ENCODE data around the gene ATXN10. TPM values are rescaled to one million over a fixed set of nuclear protein-coding genes. Genes with fewer than 3 reads are reported as not detected.

Gene ATXN10
- total and polyA plus RNA-seq, 2 experiments from 2014 or later, result 99.0 to 163 TPM

DNA sequence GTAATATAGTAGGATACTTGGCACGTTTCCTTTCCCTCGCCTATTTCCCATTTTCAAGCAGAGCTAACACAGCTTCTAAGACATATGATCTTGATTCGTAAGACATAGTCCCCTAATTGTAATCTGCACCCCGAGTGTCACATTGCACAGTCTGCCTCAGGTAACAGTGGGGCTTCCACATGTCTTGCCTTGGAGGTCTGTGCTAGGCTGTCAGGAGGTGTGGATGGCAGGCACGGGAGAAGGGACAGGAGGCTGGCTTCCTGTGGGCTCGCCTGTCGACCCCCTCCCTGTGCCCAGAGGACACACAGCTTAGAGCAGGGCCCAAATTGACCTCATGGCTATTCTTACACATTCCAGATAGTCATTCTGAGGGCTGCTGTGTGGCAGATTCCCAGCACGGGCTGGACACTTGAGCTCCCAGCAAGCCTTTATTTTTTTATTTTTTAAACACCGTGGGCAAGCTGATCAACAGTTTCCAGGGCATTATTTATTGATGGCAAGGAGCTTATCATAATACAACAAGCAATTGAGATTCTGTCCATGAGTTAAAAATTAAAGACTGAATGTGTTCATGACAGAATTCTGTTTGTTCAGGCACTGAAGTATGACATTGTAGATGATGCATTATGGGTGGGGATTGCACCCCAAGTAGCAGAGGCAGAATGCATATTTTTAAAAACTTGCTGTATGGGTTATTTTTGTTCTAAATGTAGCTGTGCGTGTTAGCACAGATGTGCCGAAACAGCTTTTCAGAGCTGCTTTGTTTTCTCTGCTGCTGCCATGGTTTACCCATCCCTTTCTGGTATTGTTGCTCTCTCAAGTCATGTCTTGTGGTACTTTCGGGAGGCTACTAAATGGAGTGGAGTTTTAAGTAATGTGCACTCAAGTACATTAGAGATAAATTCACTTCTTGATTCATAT, 113.0 kb downstream of the ATXN10 start:
- peak; percentile 36; the same call in 2 of the 3 replicates for ATAC-seq
- H2AFZ ChIP-seq, result no peak overlapping the region
- H3K36me3 Mint-ChIP-seq (ENCODE audit: low read depth), result no peaks in the 10 kb centered on the region
- 0 out of 2 replicates have a peak, but pooled peaks cover 4% of the 10 kb centered on the region for H3K4me1 ChIP-seq (ENCODE audit: insufficient read depth)
- TF ChIP-seq EZH2 (IDR thresholded peaks at IDR 0.05; ENCODE audit: low read depth, unreplicated experiment), result no peak
- no peak for TF ChIP-seq JUNB (IDR thresholded peaks at IDR 0.05; ENCODE audit: unreplicated experiment)
- TF ChIP-seq STAT1 (IDR thresholded peaks at IDR 0.05; ENCODE audit: unreplicated experiment), result no peak
- no peak for TF ChIP-seq NANOG (IDR thresholded peaks at IDR 0.05; ENCODE audit: borderline replicate concordance)
- TF ChIP-seq, protein P1, sequence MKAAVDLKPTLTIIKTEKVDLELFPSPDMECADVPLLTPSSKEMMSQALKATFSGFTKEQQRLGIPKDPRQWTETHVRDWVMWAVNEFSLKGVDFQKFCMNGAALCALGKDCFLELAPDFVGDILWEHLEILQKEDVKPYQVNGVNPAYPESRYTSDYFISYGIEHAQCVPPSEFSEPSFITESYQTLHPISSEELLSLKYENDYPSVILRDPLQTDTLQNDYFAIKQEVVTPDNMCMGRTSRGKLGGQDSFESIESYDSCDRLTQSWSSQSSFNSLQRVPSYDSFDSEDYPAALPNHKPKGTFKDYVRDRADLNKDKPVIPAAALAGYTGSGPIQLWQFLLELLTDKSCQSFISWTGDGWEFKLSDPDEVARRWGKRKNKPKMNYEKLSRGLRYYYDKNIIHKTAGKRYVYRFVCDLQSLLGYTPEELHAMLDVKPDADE (IDR thresholded peaks at IDR 0.05), result no peak
- TF ChIP-seq, protein P2, sequence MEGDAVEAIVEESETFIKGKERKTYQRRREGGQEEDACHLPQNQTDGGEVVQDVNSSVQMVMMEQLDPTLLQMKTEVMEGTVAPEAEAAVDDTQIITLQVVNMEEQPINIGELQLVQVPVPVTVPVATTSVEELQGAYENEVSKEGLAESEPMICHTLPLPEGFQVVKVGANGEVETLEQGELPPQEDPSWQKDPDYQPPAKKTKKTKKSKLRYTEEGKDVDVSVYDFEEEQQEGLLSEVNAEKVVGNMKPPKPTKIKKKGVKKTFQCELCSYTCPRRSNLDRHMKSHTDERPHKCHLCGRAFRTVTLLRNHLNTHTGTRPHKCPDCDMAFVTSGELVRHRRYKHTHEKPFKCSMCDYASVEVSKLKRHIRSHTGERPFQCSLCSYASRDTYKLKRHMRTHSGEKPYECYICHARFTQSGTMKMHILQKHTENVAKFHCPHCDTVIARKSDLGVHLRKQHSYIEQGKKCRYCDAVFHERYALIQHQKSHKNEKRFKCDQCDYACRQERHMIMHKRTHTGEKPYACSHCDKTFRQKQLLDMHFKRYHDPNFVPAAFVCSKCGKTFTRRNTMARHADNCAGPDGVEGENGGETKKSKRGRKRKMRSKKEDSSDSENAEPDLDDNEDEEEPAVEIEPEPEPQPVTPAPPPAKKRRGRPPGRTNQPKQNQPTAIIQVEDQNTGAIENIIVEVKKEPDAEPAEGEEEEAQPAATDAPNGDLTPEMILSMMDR (conservative IDR thresholded peaks at IDR 0.05; ENCODE audit: low read depth in 2 of 2), result no peak
- no peak for TF ChIP-seq POLR2AphosphoS5 (IDR thresholded peaks at IDR 0.05; ENCODE audit: low read depth)
- no peak for TF ChIP-seq ZNF331 (CRISPR knock-in tag; IDR thresholded peaks at IDR 0.05; ENCODE audit: low read depth)
- TF ChIP-seq EZH2phosphoT487 (IDR thresholded peaks at IDR 0.05; ENCODE audit: unreplicated experiment), result no peak
- no peak for TF ChIP-seq CREB1 (CRISPR knock-in tag; IDR thresholded peaks at IDR 0.05; ENCODE audit: low read depth)
- no peak for TF ChIP-seq ZNF114 (CRISPR knock-in tag; IDR thresholded peaks at IDR 0.05)
- TF ChIP-seq, protein P3, sequence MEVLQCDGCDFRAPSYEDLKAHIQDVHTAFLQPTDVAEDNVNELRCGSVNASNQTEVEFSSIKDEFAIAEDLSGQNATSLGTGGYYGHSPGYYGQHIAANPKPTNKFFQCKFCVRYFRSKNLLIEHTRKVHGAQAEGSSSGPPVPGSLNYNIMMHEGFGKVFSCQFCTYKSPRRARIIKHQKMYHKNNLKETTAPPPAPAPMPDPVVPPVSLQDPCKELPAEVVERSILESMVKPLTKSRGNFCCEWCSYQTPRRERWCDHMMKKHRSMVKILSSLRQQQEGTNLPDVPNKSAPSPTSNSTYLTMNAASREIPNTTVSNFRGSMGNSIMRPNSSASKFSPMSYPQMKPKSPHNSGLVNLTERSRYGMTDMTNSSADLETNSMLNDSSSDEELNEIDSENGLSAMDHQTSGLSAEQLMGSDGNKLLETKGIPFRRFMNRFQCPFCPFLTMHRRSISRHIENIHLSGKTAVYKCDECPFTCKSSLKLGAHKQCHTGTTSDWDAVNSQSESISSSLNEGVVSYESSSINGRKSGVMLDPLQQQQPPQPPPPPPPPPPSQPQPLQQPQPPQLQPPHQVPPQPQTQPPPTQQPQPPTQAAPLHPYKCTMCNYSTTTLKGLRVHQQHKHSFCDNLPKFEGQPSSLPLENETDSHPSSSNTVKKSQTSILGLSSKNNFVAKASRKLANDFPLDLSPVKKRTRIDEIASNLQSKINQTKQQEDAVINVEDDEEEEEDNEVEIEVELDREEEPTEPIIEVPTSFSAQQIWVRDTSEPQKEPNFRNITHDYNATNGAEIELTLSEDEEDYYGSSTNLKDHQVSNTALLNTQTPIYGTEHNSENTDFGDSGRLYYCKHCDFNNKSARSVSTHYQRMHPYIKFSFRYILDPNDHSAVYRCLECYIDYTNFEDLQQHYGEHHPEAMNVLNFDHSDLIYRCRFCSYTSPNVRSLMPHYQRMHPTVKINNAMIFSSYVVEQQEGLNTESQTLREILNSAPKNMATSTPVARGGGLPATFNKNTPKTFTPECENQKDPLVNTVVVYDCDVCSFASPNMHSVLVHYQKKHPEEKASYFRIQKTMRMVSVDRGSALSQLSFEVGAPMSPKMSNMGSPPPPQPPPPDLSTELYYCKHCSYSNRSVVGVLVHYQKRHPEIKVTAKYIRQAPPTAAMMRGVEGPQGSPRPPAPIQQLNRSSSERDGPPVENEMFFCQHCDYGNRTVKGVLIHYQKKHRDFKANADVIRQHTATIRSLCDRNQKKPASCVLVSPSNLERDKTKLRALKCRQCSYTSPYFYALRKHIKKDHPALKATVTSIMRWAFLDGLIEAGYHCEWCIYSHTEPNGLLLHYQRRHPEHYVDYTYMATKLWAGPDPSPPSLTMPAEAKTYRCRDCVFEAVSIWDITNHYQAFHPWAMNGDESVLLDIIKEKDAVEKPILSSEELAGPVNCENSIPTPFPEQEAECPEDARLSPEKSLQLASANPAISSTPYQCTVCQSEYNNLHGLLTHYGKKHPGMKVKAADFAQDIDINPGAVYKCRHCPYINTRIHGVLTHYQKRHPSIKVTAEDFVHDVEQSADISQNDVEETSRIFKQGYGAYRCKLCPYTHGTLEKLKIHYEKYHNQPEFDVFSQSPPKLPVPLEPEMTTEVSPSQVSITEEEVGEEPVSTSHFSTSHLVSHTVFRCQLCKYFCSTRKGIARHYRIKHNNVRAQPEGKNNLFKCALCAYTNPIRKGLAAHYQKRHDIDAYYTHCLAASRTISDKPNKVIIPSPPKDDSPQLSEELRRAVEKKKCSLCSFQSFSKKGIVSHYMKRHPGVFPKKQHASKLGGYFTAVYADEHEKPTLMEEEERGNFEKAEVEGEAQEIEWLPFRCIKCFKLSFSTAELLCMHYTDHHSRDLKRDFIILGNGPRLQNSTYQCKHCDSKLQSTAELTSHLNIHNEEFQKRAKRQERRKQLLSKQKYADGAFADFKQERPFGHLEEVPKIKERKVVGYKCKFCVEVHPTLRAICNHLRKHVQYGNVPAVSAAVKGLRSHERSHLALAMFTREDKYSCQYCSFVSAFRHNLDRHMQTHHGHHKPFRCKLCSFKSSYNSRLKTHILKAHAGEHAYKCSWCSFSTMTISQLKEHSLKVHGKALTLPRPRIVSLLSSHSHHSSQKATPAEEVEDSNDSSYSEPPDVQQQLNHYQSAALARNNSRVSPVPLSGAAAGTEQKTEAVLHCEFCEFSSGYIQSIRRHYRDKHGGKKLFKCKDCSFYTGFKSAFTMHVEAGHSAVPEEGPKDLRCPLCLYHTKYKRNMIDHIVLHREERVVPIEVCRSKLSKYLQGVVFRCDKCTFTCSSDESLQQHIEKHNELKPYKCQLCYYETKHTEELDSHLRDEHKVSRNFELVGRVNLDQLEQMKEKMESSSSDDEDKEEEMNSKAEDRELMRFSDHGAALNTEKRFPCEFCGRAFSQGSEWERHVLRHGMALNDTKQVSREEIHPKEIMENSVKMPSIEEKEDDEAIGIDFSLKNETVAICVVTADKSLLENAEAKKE (CRISPR knock-in tag; IDR thresholded peaks at IDR 0.05), result no peak
- TF ChIP-seq, protein P4, sequence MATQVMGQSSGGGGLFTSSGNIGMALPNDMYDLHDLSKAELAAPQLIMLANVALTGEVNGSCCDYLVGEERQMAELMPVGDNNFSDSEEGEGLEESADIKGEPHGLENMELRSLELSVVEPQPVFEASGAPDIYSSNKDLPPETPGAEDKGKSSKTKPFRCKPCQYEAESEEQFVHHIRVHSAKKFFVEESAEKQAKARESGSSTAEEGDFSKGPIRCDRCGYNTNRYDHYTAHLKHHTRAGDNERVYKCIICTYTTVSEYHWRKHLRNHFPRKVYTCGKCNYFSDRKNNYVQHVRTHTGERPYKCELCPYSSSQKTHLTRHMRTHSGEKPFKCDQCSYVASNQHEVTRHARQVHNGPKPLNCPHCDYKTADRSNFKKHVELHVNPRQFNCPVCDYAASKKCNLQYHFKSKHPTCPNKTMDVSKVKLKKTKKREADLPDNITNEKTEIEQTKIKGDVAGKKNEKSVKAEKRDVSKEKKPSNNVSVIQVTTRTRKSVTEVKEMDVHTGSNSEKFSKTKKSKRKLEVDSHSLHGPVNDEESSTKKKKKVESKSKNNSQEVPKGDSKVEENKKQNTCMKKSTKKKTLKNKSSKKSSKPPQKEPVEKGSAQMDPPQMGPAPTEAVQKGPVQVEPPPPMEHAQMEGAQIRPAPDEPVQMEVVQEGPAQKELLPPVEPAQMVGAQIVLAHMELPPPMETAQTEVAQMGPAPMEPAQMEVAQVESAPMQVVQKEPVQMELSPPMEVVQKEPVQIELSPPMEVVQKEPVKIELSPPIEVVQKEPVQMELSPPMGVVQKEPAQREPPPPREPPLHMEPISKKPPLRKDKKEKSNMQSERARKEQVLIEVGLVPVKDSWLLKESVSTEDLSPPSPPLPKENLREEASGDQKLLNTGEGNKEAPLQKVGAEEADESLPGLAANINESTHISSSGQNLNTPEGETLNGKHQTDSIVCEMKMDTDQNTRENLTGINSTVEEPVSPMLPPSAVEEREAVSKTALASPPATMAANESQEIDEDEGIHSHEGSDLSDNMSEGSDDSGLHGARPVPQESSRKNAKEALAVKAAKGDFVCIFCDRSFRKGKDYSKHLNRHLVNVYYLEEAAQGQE (IDR thresholded peaks at IDR 0.05; ENCODE audit: unreplicated experiment), result no peak
- H3K9me3 Mint-ChIP-seq, result no peaks in the 10 kb centered on the region
- no peak overlapping the region for H3K4me3 Mint-ChIP-seq
- peaks cover 34% of the 10 kb centered on the region for H3K4me1 Mint-ChIP-seq
- peaks cover 17% of the 10 kb centered on the region for H3K79me2 ChIP-seq (replicated peaks; ENCODE audit: insufficient read depth)
- no peak for DNase-seq (ENCODE audit: low spot score)
- H3F3A ChIP-seq (replicated peaks; ENCODE audit: low read depth), result no peaks in the 10 kb centered on the region
- no peaks in the 10 kb centered on the region for H3K9me2 ChIP-seq (ENCODE audit: insufficient read depth)
- H3K36me3 ChIP-seq (ENCODE audit: insufficient read depth), result no peaks in the 10 kb centered on the region
- no peak overlapping the region for H3K4me2 ChIP-seq
- H3K27ac Mint-ChIP-seq, result peak overlapping the region; percentile 88; the same call in 1 of the 2 replicates
- peaks cover 8% of the 10 kb centered on the region for H4K20me1 ChIP-seq (replicated peaks; ENCODE audit: insufficient read depth)
- no peak overlapping the region for H3K4me3 ChIP-seq
- H3K27ac ChIP-seq (ENCODE audit: low read depth), result no peak overlapping the region
- H3K27me3 Mint-ChIP-seq (ENCODE audit: insufficient read depth, low read depth, poor library complexity), result peaks cover 3% of the 10 kb centered on the region
- H3K27me3 ChIP-seq (ENCODE audit: insufficient read depth), result no peaks in the 10 kb centered on the region

All from GM23338 (cell line).